KOPT-K1 (cell line): ENCODE results near the gene NMB.
A peak's percentile ranks its signal among the peaks of the same experiment; 100 is the strongest.
"Not testable (repeated sequence)": the region's sequence is repeated elsewhere in the genome, so short reads cannot be mapped to it uniquely, and the experiment has no call there.

Experiments used
- H3K27ac ChIP-seq: fragments of 200-600 bp; sonication (generic); 2 replicates; pipeline ENCODE4 v1.5.1; 2016; ENCODE audit warnings: antibody characterized with exemption, mild to moderate bottlenecking, low read depth, low read length; ENCODE audit not compliant: poor library complexity, severe bottlenecking
- H3K36me3 ChIP-seq: fragments of 200-600 bp; sonication (generic); 2 replicates; pipeline ENCODE4 v1.5.1; 2017; ENCODE audit warnings: antibody characterized with exemption, mild to moderate bottlenecking, low read length, moderate library complexity; ENCODE audit not compliant: insufficient read depth
- H3K9me3 ChIP-seq: fragments of 200-600 bp; sonication (generic); 2 replicates; pipeline ENCODE4 v1.5.1; 2017; ENCODE audit warnings: antibody characterized with exemption, low read length, mild to moderate bottlenecking; ENCODE audit not compliant: insufficient read depth, poor library complexity, severe bottlenecking

Gene NMB, protein sequence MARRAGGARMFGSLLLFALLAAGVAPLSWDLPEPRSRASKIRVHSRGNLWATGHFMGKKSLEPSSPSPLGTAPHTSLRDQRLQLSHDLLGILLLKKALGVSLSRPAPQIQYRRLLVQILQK

DNA sequence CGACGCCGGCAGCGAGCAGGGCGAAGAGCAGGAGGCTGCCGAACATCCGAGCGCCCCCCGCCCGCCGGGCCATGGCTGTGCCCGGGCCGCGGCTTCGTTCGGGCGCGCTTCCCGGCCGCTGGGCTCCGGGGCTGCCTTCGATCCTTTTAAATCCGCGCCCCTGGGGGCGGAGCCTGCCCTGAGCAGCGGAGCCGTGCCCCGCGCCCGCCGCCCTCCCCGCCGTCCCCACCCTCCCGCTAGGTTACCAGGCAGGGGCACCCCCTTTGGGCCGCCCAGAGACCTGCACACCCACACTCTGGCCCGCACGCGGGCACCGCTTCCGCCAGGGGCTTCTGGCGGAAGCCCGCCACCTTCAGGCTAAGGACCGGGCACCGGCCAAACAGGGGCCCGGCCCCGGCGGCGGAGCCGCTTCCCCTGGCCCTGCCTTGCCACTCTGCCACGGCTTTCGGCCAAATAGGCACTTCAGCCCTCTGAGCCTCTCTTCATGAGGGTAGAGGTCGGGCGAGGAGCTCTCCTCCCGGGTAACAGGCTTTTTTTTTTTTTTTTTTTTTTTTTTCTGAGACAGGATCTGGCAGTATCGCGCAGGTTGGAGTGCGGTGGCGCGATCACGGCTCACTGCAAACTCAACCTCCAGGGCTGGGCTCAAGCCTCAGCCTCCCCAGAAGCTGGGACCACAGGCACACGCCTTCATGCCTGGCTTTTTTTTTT is at the start of gene NMB:
Gene NMB, minus strand, starts transcription at position 120 of the 708 bp plus-strand sequence. Its CDS starts 47 bp downstream, at position 73.
- Histone ChIP-seq H3K36me3 (no peaks in the 10 kb centered on the region), H3K9me3 (no peaks in the 10 kb centered on the region), H3K27ac (peak within 1 kb of the TSS; percentile 57)

DNA sequence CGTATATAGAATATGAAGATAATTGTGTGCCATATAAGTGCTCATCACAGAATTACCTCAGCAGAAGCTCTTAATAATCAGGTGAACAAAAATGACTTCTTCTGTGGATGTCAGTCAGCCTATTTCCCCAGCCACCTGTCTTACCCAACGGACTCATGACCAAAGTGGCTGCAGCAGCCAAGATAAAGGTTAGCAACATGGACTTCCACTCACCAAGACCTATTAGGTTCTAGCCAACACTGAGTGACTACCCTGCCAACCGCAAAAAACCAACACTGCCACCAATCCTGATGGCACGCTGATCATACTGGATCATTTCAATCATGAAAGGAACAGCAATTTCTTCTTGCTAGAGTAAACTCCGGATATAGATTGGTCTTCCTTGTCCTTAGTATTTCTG is 45.8 kb upstream of the NMB start:
- no peaks in the 10 kb centered on the region for H3K9me3 ChIP-seq
- peaks cover 11% of the 10 kb centered on the region; the same call in 1 of the 2 replicates for H3K36me3 ChIP-seq
- H3K27ac ChIP-seq: no peak overlapping the region

DNA sequence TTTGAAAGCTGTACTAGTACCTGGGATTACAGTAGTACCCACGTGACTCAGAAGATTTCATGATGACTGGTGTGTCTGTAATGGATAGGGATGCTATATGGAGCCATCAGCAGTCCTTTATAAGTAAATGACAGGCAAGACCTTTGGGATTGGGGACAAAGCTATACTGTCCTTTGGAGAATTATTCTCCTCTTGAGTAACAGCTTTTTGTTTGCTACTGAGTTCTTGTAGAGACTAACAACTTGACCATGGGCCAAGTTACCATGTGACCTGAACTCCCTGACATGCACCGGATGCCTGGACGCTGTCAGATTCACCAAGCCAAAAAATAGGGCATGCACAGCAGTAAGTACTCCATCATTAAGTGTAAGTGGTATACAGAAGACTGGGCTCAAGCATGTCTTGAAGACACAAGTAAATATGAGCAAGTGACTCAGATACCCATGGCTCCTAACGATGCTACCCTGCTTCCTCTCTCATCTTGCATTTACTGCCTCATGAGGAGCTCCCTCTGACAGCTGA is 45.0 kb upstream of the NMB start:
- no peaks in the 10 kb centered on the region for H3K9me3 ChIP-seq
- H3K36me3 ChIP-seq: peaks cover 5% of the 10 kb centered on the region; the same call in 1 of the 2 replicates
- no peak overlapping the region for H3K27ac ChIP-seq

DNA sequence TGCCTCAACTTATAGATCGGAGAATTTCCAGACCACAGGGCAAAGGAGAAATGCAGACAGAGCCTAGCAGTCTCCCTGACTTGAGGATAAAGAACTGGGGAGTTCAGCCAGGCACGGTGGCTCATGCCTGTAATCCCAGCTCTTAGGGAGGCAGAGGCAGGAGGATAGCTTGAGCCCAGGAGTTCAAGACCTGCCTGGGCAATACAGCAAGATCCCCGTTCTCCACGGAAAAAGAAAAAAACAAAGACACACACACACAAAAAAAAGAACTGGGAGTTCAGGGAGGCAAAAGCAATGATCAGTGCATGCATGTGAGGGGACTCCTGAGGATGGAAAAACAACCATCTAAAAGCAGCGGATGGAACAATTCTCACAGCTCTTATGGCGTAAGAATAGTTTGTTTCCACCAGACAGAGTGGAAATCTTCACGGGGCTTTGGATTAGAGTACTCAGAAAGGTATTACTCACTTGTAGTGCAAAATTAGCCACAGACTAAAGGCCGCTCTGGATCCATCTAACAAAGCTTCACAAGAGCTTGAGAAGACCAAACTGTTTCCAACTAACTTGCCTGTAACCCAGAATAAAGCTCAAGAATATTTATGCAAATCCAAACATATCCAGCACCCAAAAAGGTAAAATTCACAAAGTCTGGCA is 41.7 kb upstream of the NMB start:
- no peak overlapping the region for H3K27ac ChIP-seq
- no peaks in the 10 kb centered on the region for H3K9me3 ChIP-seq
- peaks cover 5% of the 10 kb centered on the region; the same call in 1 of the 2 replicates for H3K36me3 ChIP-seq

DNA sequence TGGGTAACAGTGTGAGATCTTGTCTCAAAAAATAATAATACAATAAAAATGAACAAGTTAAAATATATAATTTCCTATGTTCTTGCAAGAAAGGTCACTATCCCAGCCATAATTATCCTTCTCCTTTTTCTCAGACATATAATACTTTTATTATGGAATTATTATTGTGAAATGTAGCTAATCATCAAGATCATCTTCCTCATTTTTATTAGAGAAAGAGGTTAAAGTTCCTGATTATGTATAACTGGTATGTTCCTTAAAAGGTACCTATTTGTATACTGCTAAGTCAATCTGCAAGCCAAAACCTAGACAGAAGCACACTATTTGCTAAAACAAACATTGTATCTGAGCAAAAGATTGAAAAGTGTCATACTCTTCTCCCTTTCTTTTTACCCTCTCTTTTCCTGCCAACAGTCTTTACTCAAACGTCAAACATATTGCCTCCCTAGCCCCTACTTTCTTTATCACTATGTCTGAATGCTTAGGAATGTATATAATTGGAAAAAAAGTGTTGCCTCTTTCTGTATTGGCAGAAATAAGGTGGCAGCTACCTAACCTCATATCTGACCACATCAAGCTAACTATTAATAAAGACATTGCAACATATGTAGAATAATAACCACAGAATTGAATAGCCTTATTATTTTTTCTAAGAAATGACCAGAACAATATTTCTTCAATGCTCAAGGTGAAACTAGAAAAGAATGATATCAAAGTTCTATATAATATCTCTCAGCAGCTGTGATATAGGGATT is 39.4 kb upstream of the NMB start:
- Histone ChIP-seq H3K27ac (no peak overlapping the region), H3K36me3 (no peaks in the 10 kb centered on the region), H3K9me3 (no peaks in the 10 kb centered on the region)

DNA sequence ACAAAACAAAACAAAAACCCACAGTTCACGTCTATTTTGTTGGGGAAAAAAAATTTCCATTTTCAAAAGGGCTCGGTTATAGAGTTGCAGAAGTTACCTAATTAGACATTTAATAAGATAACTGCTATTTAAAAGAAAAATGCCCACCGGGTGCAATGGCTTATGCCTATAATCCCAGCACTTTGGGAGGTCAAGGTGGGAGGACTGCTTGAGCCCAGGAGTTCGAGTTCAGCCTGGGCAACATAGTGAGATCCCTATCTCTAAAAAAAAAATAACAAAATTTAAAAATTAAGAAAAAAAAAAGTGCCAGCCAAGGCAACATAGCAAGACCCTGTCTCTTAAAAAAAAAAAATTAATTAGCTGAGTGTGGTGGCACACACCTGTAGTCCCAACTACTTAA is 38.8 kb upstream of the NMB start:
- Histone ChIP-seq H3K36me3 (no peaks in the 10 kb centered on the region), H3K27ac (no peak overlapping the region)

DNA sequence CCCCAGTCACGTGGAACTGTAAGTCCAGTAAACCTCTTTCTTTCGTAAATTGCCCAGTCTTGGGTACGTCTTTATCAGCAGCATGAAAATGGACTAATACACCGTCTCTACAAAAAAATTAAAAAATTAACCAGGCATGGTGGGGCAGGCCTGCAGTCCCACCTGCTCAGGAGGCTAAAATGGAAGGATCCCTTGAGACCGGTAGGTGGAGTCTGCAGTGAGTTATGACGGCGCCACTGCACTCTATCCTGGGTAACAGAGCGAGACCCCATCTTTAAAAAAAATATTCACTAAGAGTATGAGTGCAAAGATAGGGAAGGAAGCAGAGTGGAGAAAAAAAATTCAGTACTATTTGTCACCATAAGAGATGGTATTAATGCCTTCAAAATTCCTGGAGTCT is 32.3 kb upstream of the NMB start:
- H3K36me3 ChIP-seq: peaks cover 51% of the 10 kb centered on the region
- H3K9me3 ChIP-seq: no peaks in the 10 kb centered on the region
- no peak overlapping the region for H3K27ac ChIP-seq

More for the DNA sequence above, 38.8 kb upstream of the NMB start:
- no peaks in the 10 kb centered on the region for H3K9me3 ChIP-seq

DNA sequence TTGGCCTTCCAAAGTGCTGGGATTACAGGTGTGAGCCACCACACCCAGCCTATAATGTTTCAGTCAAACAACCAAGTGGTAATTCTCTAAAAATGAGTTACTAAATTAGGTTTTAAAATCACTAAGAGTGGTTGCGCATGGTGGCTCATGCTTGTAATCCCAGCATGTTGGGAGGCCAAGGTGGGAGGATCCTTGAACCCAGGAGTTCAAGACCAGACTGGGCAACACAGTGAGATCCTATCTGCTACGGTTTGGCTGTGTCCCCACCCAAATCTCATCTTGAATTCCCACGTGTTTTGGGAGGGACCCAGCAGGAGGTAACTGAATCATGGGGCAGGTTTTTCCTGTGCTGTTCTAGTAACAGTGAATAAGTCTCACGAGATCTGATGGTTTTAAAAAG is 31.9 kb upstream of the NMB start:
- Histone ChIP-seq H3K9me3 (no peaks in the 10 kb centered on the region), H3K36me3 (peaks cover 51% of the 10 kb centered on the region), H3K27ac (no peak overlapping the region)

DNA sequence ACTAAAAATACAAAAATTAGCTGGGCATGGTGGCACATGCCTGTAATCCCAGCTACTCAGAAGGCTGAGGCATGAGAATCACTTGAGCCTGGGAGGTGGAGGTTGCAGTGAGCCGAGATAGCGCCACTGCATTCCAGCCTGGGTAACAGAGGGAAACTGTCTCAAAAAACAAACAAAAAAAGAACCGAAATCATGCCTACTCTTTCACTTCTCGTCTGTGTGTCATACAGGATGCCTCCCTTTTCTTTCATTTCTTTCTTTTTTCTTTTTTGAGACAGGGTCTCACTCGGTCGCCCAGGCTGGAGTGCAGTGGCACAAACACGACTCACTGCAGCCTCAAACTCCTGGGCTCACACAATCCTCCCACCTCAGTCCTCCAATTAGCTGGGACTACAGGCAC is 28.4 kb upstream of the NMB start:
- H3K9me3 ChIP-seq, H3K27ac ChIP-seq: not testable (repeated sequence)
- H3K36me3 ChIP-seq: peaks cover 80% of the 10 kb centered on the region

DNA sequence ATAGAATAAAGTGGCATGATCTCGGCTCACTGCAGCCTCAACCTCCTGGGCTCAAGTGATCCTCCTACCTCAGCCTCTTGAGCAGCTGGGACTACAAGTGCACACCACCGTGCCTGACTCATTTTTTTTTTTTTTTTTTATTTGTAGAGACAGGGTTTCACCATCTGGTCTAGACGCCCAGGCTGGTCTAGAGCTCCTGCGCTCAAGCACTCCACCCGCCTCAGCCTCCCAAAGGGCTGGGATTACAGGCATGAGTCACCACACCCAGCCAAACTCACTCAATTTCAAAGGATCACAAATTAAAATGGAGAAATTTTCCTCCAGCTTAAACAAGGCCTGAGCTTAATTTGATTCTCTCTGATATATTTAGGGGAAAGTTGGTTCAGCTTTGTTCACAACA is 27.3 kb upstream of the NMB start:
- Histone ChIP-seq H3K36me3 (peaks cover 80% of the 10 kb centered on the region), H3K9me3 (no peaks in the 10 kb centered on the region), H3K27ac (no peak overlapping the region)

DNA sequence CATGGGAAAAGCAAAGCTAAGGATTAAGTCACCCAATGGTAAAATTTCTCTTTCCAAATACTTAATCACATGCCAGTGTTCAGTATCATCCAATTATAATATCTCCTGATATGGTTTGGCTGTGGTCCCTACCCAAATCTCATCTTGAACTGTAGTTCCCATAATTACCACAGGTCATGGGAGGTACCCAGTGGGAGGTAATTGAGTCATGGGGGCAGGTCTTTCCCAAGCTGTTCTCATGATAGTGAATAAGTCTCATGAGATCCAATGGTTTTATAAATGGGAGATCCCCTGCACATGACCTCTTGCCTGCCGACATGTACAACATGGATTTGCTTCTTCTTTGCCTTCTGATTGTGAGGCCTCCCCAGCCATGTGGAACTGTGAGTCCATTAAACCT is 26.1 kb upstream of the NMB start:
- Histone ChIP-seq H3K9me3 (no peaks in the 10 kb centered on the region), H3K36me3 (peaks cover 82% of the 10 kb centered on the region), H3K27ac (no peak overlapping the region)

DNA sequence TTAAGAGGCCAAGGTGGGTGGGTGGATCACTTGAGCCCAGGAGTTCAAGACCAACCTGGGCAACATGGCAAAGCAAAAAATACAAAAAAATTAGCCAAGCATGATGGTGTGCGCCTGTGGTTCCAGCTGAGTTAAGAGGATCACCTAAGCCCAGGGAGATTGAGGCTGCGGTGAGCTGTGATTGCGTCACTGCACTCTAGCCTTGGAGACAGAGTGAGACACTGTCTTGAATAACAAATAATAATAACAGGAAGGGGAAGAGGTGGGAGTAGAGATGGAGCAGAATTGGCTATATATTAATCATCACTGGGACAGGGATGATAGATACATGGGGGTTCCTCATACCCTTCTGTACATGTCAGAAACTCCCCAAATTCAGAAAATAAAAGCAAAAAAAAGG is 23.8 kb upstream of the NMB start:
- Histone ChIP-seq H3K27ac (no peak overlapping the region), H3K36me3 (peaks cover 69% of the 10 kb centered on the region), H3K9me3 (no peaks in the 10 kb centered on the region)

DNA sequence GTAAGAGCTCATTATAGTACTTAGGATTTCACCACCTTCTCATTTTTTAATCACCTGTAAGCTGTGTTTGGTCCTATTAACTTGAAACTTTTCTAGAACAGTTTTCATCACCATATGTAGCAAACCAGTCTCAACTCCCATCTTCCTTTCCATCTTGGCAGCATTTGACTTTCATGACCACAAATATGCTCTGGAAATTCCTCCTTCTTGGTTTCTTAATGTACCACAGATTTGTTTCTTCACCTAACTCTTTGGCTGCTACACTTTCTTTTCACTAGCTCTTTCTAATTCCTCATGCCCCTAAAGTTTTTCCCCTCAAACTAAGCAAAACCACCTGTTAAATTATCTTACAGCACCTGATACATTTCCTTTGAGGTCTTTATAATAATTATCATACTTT is 13.2 kb upstream of the NMB start:
- H3K27ac ChIP-seq: no peak overlapping the region
- no peaks in the 10 kb centered on the region for H3K9me3 ChIP-seq
- H3K36me3 ChIP-seq: peaks cover 67% of the 10 kb centered on the region

DNA sequence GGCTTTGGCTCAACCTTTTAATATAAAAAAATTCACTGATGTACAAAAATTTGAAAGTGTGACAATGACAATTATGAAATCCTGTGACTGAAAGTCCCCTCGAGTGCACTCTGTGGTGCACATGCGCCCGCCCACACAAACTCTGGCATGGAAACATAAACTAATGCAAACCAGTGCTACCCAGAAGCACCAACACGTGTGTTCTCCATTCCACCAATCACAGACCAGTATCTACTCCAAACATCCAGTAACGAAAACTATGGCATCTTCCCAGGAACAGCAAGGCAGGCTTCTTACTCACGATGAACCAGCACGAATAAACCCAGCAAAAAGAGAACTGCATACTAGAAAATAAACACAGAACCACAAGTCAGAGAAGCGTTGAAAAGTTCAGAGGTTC is 11.7 kb upstream of the NMB start:
- no peaks in the 10 kb centered on the region for H3K9me3 ChIP-seq
- H3K36me3 ChIP-seq: peaks cover 72% of the 10 kb centered on the region
- H3K27ac ChIP-seq: no peak overlapping the region
